GM18508 (cell line): ENCODE data around the gene BCAS3.
"Not testable (repeated sequence)": the region's sequence is repeated elsewhere in the genome, so short reads cannot be mapped to it uniquely, and the experiment has no call there.

Experiments
- ATAC-seq: cut with Tn5 transposase; IDR thresholded peaks from one replicate; pipeline ENCODE4 v1.9.1; 2021; ENCODE audit warnings: moderate number of reproducible peaks; ENCODE audit not compliant: insufficient read depth, unreplicated experiment

The BCAS3 gene

GRCh38 chr17:61338874-61339478, 661.3 kb downstream of the BCAS3 start:
- no peak for ATAC-seq

- ATAC-seq, result no peak
These were observed 663.0 kb downstream of the BCAS3 start for GRCh38 chr17:61340431-61341209.

- no peak for ATAC-seq
These were observed 665.9 kb downstream of the BCAS3 start for GRCh38 chr17:61343576-61343975.

- no peak for ATAC-seq
These were observed 667.4 kb downstream of the BCAS3 start for GRCh38 chr17:61345061-61345460.

GRCh38 chr17:61345825-61346666, 668.4 kb downstream of the BCAS3 start:
- ATAC-seq, result no peak

GRCh38 chr17:61349350-61349749, 671.7 kb downstream of the BCAS3 start:
- no peak for ATAC-seq

- ATAC-seq, result no peak
These were observed 674.2 kb downstream of the BCAS3 start for GRCh38 chr17:61351745-61352407.

- no peak for ATAC-seq
These were observed 674.7 kb downstream of the BCAS3 start for GRCh38 chr17:61352408-61352770.

- ATAC-seq, result no peak
These were observed 675.3 kb downstream of the BCAS3 start for GRCh38 chr17:61352781-61353491.

GRCh38 chr17:61353615-61354014, 676.0 kb downstream of the BCAS3 start:
- ATAC-seq, result no peak

GRCh38 chr17:61354895-61355874, 677.5 kb downstream of the BCAS3 start:
- ATAC-seq, result no peak

GRCh38 chr17:61357061-61357460, 679.4 kb downstream of the BCAS3 start:
- ATAC-seq, result not testable (repeated sequence)

GRCh38 chr17:61359513-61359912, 681.9 kb downstream of the BCAS3 start:
- ATAC-seq, result not testable (repeated sequence)

GRCh38 chr17:61360318-61360943, 682.8 kb downstream of the BCAS3 start:
- no peak for ATAC-seq

- no peak for ATAC-seq
These were observed 683.4 kb downstream of the BCAS3 start for GRCh38 chr17:61361084-61361483.

GRCh38 chr17:61362396-61362795, 684.7 kb downstream of the BCAS3 start:
- no peak for ATAC-seq

- ATAC-seq, result no peak
These were observed 685.4 kb downstream of the BCAS3 start for GRCh38 chr17:61362852-61363600.
